ENCODE results near the gene GULP1. TPM values are rescaled to one million over a fixed set of nuclear protein-coding genes. Genes with fewer than 3 reads are reported as not detected.
"Not testable (repeated sequence)": the region's sequence is repeated elsewhere in the genome, so short reads cannot be mapped to it uniquely, and the experiment has no call there.

The GULP1 gene
- total RNA-seq, 1 donor from 2014 or later = 22.8 TPM

DNA sequence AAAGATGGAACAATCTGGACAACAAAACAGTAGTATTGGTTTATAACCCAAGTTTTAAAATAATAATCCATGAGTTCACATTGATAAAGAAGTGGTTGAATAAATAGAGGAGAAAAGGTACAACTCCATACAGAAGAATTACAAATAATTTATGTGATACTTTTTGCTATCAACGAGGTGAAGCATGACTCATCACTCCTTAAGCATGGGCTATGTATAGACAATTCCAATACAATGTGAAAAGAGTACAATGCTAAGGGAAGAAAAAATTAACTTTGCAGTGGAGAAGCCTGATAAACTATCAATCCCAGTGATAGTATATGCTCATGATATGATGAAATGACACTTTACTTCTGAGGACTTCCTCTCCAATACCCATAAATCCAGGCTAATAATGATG, 312.9 kb downstream of the GULP1 start:
- peaks cover 8% of the 10 kb centered on the region for H3K36me3 Mint-ChIP-seq (ENCODE audit: low read depth, unreplicated experiment)
- no peak overlapping the region for H3K27ac Mint-ChIP-seq (ENCODE audit: unreplicated experiment)
- no peaks in the 10 kb centered on the region for H3K9me3 Mint-ChIP-seq (ENCODE audit: unreplicated experiment)
- no peaks in the 10 kb centered on the region for H3K27me3 Mint-ChIP-seq (ENCODE audit: unreplicated experiment)
- TF ChIP-seq, protein P1, sequence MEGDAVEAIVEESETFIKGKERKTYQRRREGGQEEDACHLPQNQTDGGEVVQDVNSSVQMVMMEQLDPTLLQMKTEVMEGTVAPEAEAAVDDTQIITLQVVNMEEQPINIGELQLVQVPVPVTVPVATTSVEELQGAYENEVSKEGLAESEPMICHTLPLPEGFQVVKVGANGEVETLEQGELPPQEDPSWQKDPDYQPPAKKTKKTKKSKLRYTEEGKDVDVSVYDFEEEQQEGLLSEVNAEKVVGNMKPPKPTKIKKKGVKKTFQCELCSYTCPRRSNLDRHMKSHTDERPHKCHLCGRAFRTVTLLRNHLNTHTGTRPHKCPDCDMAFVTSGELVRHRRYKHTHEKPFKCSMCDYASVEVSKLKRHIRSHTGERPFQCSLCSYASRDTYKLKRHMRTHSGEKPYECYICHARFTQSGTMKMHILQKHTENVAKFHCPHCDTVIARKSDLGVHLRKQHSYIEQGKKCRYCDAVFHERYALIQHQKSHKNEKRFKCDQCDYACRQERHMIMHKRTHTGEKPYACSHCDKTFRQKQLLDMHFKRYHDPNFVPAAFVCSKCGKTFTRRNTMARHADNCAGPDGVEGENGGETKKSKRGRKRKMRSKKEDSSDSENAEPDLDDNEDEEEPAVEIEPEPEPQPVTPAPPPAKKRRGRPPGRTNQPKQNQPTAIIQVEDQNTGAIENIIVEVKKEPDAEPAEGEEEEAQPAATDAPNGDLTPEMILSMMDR (IDR thresholded peaks at IDR 0.05; ENCODE audit: unreplicated experiment) = no peak
- no peak overlapping the region for H3K4me3 Mint-ChIP-seq (ENCODE audit: unreplicated experiment)
- no peaks in the 10 kb centered on the region for H3K4me1 Mint-ChIP-seq (ENCODE audit: unreplicated experiment)
- DNase-seq (ENCODE audit: low spot score) = no peak

DNA sequence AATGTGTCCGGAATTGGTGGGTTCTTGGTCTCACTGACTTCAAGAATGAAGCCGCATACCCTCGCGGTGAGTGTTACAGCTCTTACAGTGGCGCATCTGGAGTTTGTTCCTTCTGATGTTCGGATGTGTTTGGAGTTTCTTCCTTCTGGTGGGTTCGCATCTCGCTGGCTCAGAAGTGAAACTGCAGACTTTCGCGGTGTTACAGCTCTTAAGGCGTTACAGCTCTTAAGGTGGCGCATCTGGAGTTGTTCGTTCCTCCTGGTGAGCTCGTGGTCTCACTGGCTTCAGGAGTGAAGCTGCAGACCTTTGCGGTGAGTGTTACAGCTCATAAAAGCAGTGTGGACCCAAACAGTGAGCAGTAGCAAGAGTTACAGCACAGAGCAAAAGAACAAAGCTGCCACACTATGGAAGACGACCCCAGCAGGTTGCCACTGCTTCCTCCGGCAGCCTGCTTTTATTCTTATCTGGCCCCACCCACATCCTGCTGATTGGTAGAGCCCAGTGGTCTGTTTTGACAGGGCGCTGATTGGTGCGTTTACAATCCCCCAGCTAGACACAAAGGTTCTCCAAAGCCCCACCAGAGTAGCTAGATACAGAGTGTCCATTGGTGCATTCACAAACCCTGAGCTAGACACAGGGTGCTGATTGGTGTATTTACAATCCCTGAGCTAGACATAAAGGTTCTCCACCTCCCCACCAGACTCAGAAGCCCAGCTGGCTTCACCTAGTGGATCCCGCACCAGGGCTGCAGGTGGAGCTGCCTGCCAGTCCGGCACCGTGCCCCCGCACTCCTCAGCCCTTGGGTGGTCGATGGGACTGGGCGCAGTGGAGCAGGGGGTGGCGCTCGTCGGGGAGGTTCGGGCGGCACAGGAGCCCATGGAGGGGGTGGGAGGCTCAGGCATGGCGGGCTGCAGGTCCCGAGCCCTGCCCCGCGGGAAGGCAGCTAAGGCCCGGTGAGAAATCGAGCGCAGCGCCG, 314.2 kb downstream of the GULP1 start:
- DNase-seq (ENCODE audit: low spot score); H3K36me3 Mint-ChIP-seq (ENCODE audit: low read depth, unreplicated experiment): not testable (repeated sequence)

DNA sequence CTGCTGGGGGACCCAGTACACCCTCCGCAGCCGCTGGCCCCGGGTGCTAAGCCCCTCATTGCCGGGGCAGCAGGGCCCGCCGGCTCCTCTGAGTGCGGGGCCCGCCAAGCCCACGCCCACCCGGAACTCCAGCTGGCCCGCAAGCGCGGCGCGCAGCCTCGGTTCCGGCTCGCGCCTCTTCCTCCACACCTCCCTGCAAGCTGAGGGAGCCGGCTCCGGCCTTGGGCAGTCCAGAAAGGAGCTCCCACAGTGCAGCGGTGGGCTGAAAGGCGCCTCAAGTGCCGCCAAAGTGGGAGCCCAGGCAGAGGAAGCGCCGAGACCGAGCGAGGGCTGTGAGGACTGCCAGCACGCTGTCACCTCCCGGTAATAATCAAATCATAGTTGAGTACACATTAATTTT, 314.9 kb downstream of the GULP1 start:
- not testable (repeated sequence) for H3K9me3 Mint-ChIP-seq (ENCODE audit: unreplicated experiment); H3K27me3 Mint-ChIP-seq (ENCODE audit: unreplicated experiment); H3K36me3 Mint-ChIP-seq (ENCODE audit: low read depth, unreplicated experiment); H3K4me1 Mint-ChIP-seq (ENCODE audit: unreplicated experiment); H3K27ac Mint-ChIP-seq (ENCODE audit: unreplicated experiment); DNase-seq (ENCODE audit: low spot score); H3K4me3 Mint-ChIP-seq (ENCODE audit: unreplicated experiment)

More for the DNA sequence above, 314.2 kb downstream of the GULP1 start:
- H3K4me1 Mint-ChIP-seq (ENCODE audit: unreplicated experiment); H3K9me3 Mint-ChIP-seq (ENCODE audit: unreplicated experiment); H3K27ac Mint-ChIP-seq (ENCODE audit: unreplicated experiment); H3K4me3 Mint-ChIP-seq (ENCODE audit: unreplicated experiment); H3K27me3 Mint-ChIP-seq (ENCODE audit: unreplicated experiment): not testable (repeated sequence)

DNA sequence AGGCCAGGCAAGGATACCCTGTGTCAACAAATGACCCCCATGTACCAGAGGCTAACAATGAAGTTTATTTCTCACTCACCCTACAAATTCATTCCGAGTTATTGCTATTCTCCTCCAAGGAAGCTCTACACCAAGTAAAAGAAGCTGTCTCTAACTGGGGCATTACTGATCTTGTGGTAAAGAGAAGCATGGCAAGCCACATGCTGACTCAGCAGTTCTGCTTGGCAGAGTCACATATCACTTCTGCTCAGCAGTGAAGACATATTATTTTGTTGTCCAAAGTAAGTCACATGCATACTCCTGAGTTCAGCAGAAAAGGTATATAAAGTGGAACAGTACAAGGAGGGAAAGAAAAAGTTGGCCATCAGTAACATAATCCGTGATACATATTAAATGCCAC, 315.8 kb downstream of the GULP1 start:
- Mint-ChIP-seq H3K27me3 (ENCODE audit: unreplicated experiment) (no peaks in the 10 kb centered on the region), H3K27ac (ENCODE audit: unreplicated experiment) (no peak overlapping the region), H3K4me3 (ENCODE audit: unreplicated experiment) (no peak overlapping the region), H3K36me3 (ENCODE audit: low read depth, unreplicated experiment) (peaks cover 8% of the 10 kb centered on the region), H3K4me1 (ENCODE audit: unreplicated experiment) (no peaks in the 10 kb centered on the region), H3K9me3 (ENCODE audit: unreplicated experiment) (no peaks in the 10 kb centered on the region)
- TF ChIP-seq, protein P1 (IDR thresholded peaks at IDR 0.05; ENCODE audit: unreplicated experiment) = no peak
- DNase-seq (ENCODE audit: low spot score) = no peak

DNA sequence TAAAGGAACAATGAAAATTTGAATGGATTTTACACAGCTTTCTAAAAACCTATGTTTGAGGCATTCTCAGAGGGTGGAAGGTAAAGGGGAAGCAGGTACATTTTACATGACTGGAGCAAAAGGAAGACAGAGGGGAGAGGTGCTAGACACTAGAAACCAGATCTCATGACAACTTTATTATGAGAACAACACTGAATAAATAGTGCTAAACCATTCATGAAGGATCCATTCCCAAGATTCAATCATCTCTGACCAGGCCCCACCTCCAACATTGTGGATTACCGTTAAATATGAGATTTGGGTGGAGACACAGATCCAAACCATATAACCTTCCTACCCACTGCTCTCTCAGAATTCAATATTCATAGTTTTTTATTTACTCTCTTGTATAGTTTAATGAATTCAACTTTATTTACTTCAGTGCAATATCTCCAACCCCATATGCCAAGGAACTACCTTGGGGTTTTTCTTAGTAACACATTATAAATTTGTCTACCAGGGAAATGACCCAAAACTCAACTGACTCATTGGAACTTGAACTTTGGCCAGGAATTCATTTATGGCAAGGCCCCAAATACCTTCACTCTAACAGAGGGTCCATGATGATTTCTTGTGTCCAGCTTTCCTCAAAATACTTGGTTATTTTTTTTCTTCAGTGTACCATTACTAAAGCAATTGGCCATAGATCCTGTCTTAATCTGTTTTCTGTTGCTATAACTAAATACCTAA, 317.8 kb downstream of the GULP1 start:
- no peak overlapping the region for H3K27ac Mint-ChIP-seq (ENCODE audit: unreplicated experiment)

More for the DNA sequence above, 317.8 kb downstream of the GULP1 start:
- no peak for DNase-seq (ENCODE audit: low spot score)
- H3K4me3 Mint-ChIP-seq (ENCODE audit: unreplicated experiment) = no peak overlapping the region
- H3K9me3 Mint-ChIP-seq (ENCODE audit: unreplicated experiment) = no peaks in the 10 kb centered on the region
- peaks cover 8% of the 10 kb centered on the region for H3K36me3 Mint-ChIP-seq (ENCODE audit: low read depth, unreplicated experiment)
- no peaks in the 10 kb centered on the region for H3K4me1 Mint-ChIP-seq (ENCODE audit: unreplicated experiment)
- H3K27me3 Mint-ChIP-seq (ENCODE audit: unreplicated experiment) = no peaks in the 10 kb centered on the region
- TF ChIP-seq, protein P1 (IDR thresholded peaks at IDR 0.05; ENCODE audit: unreplicated experiment) = no peak
